ENCODE data around the gene MYLK.

MYLK gene

GRCh38 chr3:123597561-123597960 lies 286.6 kb downstream of the MYLK start:
- H3K4me3 ChIP-seq (ENCODE audit: low read depth, low read length), result no peak overlapping the region
- DNase-seq (ENCODE audit: low read depth), result no peak

DNA sequence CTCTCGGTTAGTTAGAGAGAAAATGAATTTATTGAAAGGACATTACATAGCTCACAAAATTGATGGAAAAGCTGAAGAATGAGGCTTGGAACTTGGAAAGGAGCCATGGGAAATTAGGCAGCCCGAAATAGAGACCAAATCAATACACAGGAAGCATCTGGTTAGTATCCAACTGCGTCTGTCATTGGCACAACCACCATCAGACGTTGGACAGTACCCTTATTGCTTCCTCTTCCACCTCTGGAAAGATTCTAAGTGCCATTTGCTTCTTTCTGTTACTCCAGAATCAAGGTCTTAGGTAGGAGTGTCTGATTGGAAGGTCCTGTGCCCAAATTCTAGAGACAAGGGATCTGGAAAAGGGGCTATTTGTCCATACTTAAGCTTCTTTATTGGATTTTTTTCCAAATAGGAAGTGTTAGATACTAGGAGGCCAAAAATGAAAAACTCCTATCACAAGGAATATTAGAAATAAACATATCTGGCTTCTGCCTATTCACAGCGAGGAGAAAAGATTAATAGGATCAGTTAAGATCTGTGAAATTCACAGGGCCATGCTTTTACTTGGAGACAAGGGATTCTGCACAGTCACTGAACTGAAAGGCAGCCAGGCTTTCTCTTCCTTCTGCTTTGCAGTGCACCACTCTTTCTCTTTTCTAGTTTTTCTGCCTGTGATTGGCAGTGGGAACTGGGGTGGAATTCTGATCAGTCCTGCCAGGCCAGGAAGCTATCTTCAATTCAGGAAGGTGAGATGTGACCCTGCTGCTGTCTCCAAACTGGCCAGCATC lies 288.5 kb downstream of the MYLK start:
- DNase-seq (ENCODE audit: low read depth), result no peak
- H3K4me3 ChIP-seq (ENCODE audit: low read depth, low read length), result no peak overlapping the region

DNA sequence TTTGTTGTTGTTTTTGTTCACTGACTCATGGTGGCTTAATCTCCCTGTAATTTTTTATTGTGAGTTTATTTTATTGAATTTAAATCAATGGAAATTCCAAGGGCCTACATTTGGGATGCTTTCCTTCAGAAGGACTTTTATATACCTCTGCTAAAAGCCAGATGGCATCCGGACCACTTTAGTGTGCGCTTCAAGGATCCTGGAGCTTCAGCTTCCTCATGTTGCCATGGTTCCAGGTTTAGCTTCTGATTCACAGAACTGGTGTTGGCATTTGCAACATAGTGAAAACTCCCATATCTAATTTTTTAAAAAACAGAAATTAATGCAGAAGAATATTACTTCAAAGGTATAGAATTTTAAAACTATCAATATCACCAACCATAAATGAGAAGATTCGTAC lies 290.8 kb downstream of the MYLK start:
- DNase-seq (ENCODE audit: low read depth), result no peak
- H3K4me3 ChIP-seq (ENCODE audit: low read depth, low read length), result no peak overlapping the region

DNA sequence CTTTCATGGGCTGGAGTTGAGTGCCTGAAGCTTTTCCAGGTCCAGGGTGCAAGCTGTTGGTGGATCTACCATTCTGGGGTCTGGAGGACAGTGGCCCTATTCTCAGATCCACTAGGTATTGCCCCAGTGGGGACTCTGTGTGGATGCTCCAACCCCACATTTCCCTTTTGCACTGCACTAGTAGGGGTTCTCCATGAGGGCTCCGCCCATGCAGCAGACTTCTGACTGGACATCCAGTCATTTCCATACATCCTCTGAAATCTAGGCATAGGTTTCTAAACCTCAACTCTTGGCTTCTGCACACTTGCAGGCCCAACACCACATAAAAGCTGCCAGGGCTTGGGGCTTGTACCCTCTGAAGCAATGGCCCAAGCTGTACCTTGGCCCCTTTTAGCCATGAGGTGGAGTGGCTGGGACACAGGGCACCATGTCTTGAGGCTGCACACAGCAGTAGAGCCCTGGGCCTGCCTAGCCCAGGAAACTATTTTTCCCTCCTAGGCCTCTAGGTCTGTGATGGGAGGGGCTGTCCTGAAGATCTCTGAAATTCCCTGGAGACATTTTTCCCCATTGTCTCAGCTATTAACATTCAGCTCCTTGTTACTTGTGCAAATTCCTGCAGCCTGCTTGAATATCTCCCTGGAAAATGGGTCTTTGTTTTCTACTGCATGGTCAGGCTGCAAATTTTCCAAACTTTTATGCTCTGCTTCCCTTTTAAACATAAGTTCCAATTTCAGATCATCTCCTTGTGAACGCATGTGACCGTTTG lies 293.3 kb downstream of the MYLK start:
- DNase-seq (ENCODE audit: low read depth), result no peak
- no peak overlapping the region for H3K4me3 ChIP-seq (ENCODE audit: low read depth, low read length)

DNA sequence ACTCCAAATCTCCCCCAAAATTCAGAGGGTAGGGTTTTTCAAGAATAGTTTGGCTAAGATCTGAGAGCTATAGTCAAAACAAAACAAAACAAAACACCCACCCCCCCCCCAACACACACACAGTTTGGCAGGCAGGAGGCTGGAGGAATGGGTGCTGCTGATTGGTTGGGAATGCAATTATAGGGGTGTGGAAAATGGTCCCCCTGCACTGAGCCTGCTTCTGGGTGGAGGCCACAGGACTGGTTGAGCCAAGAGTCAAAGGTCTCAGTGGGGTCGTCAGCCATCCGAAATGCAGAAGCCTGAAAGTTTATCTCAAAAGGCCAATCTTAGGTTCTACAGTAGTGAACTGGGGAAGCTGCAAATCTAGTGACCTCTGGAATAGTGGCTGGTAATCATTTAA lies 296.7 kb downstream of the MYLK start:
- no peak for DNase-seq (ENCODE audit: low read depth)
- no peak overlapping the region for H3K4me3 ChIP-seq (ENCODE audit: low read depth, low read length)

DNA sequence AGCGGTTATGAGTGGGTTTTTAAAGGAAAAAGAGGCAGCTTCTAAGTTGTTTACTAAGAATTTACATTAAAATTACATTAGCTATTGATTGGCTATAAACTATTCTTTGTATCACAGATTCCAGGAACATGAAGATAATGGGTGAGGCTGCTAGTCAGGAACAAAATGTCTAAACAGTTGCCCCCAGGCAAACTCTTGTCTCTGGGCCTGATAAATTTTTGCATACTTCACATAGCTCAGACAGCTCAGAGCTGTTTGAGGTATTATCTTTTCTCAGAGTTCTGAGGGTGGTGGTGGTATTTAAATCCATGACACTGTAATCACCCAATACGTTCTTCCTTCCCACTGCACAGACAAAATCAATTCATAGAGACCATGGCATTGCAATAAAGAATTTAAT lies 297.2 kb downstream of the MYLK start:
- no peak for DNase-seq (ENCODE audit: low read depth)

GRCh38 chr3:123586131-123586530 lies 298.0 kb downstream of the MYLK start:
- no peak for DNase-seq (ENCODE audit: low read depth)
- H3K4me3 ChIP-seq (ENCODE audit: low read depth, low read length), result peak overlapping the region; percentile 63

More for the DNA sequence above, 297.2 kb downstream of the MYLK start:
- H3K4me3 ChIP-seq (ENCODE audit: low read depth, low read length), result no peak overlapping the region

- peak; percentile 92 for DNase-seq (ENCODE audit: low read depth)
- peak within 1 kb of the TSS; percentile 63 for H3K4me3 ChIP-seq (ENCODE audit: low read depth, low read length)
These were observed 298.9 kb downstream of the MYLK start, which contains the start of gene HACD2 for GRCh38 chr3:123584988-123585937. HACD2 (minus strand) TSS chr3:123585053; CDS start chr3:123585027, 26 bp downstream.

GRCh38 chr3:123584284-123584987 lies 299.7 kb downstream of the MYLK start:
- no peak for DNase-seq (ENCODE audit: low read depth)
- H3K4me3 ChIP-seq (ENCODE audit: low read depth, low read length), result peak overlapping the region; percentile 63

- H3K4me3 ChIP-seq (ENCODE audit: low read depth, low read length), result no peak overlapping the region
- DNase-seq (ENCODE audit: low read depth), result no peak
These were observed 300.6 kb downstream of the MYLK start for GRCh38 chr3:123583561-123583960.

GRCh38 chr3:123582315-123582714 lies 301.8 kb downstream of the MYLK start:
- H3K4me3 ChIP-seq (ENCODE audit: low read depth, low read length), result no peak overlapping the region
- DNase-seq (ENCODE audit: low read depth), result no peak

- DNase-seq (ENCODE audit: low read depth), result no peak
These were observed 308.0 kb downstream of the MYLK start for GRCh38 chr3:123576122-123576521.

DNA sequence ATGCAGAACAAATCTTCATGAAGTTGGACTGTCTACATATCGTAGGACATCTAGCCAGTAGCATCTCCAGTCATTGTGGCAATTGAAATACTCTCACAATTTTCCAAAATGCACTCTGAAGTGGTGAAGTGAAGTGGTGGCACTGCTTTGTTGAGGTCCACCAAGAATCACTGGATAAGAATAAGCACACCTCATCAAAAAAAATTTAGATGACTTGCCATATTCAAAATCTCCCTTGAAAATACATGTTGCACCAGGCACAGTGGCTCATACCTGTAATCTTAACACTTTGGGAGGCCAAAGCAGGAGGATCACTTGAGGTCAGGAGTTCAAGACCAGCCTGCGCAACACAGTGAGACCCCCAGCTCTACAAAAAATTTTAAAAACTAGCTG lies 312.2 kb downstream of the MYLK start:
- no peak for DNase-seq (ENCODE audit: low read depth)
- no peak overlapping the region for H3K4me3 ChIP-seq (ENCODE audit: low read depth, low read length)

More at GRCh38 chr3:123576122-123576521, 308.0 kb downstream of the MYLK start:
- H3K4me3 ChIP-seq (ENCODE audit: low read depth, low read length), result no peak overlapping the region

DNA sequence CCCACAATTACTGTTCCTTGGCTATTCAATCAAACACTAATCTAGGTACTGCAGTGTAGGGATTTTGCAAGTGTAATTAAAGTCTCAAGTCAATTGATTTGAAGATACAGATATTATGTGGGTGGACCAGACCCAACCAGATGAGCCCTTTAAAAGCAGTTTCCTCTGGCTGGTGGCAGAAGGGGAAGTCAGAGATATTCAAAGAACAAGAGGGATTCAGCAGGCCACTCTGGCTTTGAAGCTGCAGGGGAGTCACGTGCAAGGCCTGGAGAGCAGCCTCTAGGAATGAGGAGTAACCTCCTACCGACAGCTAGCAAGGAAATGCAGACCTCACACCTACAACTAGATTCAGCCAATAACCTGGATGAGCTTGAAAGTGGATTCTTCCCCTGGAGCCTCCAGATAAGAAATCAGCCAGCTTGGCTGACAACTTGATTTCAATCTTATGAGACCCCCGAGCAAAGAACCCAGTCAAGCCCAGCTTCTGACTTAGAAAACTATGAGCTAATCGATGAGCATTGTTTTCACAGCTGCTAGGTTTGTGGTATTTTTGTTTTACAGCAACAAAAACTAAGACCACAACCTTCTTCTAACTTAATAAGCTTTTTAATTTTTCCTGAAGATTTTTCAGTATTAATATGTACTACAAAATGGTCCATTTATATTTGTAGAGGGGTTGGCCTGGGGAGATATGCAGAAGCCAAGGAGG lies 312.7 kb downstream of the MYLK start:
- DNase-seq (ENCODE audit: low read depth), result no peak
- no peak overlapping the region for H3K4me3 ChIP-seq (ENCODE audit: low read depth, low read length)

- H3K4me3 ChIP-seq (ENCODE audit: low read depth, low read length), result no peak overlapping the region
- no peak for DNase-seq (ENCODE audit: low read depth)
These were observed 315.3 kb downstream of the MYLK start for GRCh38 chr3:123568875-123569274.

GRCh38 chr3:123568034-123568433 lies 316.1 kb downstream of the MYLK start:
- H3K4me3 ChIP-seq (ENCODE audit: low read depth, low read length), result no peak overlapping the region
- DNase-seq (ENCODE audit: low read depth), result no peak

GRCh38 chr3:123564056-123564455 lies 320.1 kb downstream of the MYLK start:
- H3K4me3 ChIP-seq (ENCODE audit: low read depth, low read length), result no peak overlapping the region
- DNase-seq (ENCODE audit: low read depth), result no peak

- no peak overlapping the region for H3K4me3 ChIP-seq (ENCODE audit: low read depth, low read length)
- no peak for DNase-seq (ENCODE audit: low read depth)
These were observed 321.6 kb downstream of the MYLK start for GRCh38 chr3:123562547-123562946.
